Endothelial cell of umbilical vein (primary cell): ENCODE measurements around the gene KRT32. TPM values are rescaled to one million over a fixed set of nuclear protein-coding genes. Genes with fewer than 3 reads are reported as not detected.

ENCODE experiments used
- BruUV-seq: library from RNA; stranded (reverse); fragments of 400-500 nt; replicated peaks from 2 replicates; lab custom pipeline; 2021; lab: Mats Ljungman, UMichigan
- CTCF ChIA-PET: fragments of 300-600, 350-600 bp; sonication (Branson Sonifier 250); formaldehyde crosslinking; loops from one replicate; lab custom pipeline; 2021; ENCODE audit warnings: antibody characterized with exemption, inconsistent platforms; lab: Charles Lee
- POLR2A ChIA-PET: fragments of 300-600, 350-600 bp; sonication (Branson Sonifier 250); formaldehyde crosslinking; loops from one replicate; lab custom pipeline; 2021; ENCODE audit warnings: antibody characterized with exemption, inconsistent platforms; lab: Charles Lee
- DNase-seq: peaks from one replicate; pipeline ENCODE4 v3.0.0-alpha.2; 2011; ENCODE audit warnings: low read depth, low spot score
- FAIRE-seq: peaks from 2 replicates; lab custom pipeline; 2011; peaks lifted over from hg19 to GRCh38; lab: Jason Lieb, UNC
- H2AFZ ChIP-seq: 2 replicates; pipeline ENCODE4 v1.6.0; 2012; ENCODE audit warnings: low read depth, low read length, control low read depth, inconsistent platforms
- H3K27ac ChIP-seq: 2 replicates; pipeline ENCODE4 v1.5.1; 2011; ENCODE audit warnings: low read depth, mild to moderate bottlenecking, control low read depth, low read length, moderate library complexity; ENCODE audit not compliant: insufficient read depth
- H3K27me3 ChIP-seq, 2 experiments: 2 replicates each; pipeline versions ENCODE4 v1.6.0 to v1.6.1; 2011; ENCODE audit warnings: low read length in 2 of 2, mixed read lengths in 1 of 2; ENCODE audit not compliant: control insufficient read depth in 2 of 2, insufficient read depth in 2 of 2
- H3K36me3 ChIP-seq, 2 experiments: 2 replicates in 1 of 2; 3 replicates in 1 of 2; pipeline ENCODE4 v1.5.1; 2011; ENCODE audit warnings: low read length in 2 of 2, mild to moderate bottlenecking in 1 of 2, moderate library complexity in 1 of 2; ENCODE audit not compliant: control insufficient read depth in 2 of 2, insufficient read depth in 2 of 2; ENCODE audit errors: extremely low read depth in 1 of 2
- H3K4me1 ChIP-seq: 3 replicates; pipeline ENCODE4 v1.5.1; 2011; ENCODE audit warnings: mild to moderate bottlenecking, low read length; ENCODE audit not compliant: control insufficient read depth, insufficient read depth; ENCODE audit errors: extremely low read depth
- H3K4me2 ChIP-seq: 2 replicates; pipeline ENCODE4 v1.6.1; 2011; ENCODE audit warnings: low read length, control low read depth, mixed read lengths; ENCODE audit not compliant: insufficient read depth
- H3K4me3 ChIP-seq, 3 experiments: fragments of 200-600 bp in 1 of 3; sonication (generic), shearing (Covaris generic) in 1 of 3; replicated peaks in 1 of 3; 2 replicates each; pipeline ENCODE4 v1.5.1; 2011 to 2016; ENCODE audit warnings: control low read depth in 3 of 3, low read length in 3 of 3, mild to moderate bottlenecking in 2 of 3, inconsistent platforms in 1 of 3, low read depth in 1 of 3, moderate library complexity in 1 of 3; ENCODE audit not compliant: insufficient read depth in 1 of 3
- H3K79me2 ChIP-seq: 2 replicates; pipeline ENCODE4 v1.6.0; 2012; ENCODE audit warnings: low read length, inconsistent platforms; ENCODE audit not compliant: control insufficient read depth, insufficient read depth
- H3K9ac ChIP-seq: replicated peaks from 2 replicates; pipeline ENCODE3; 2011; ENCODE audit warnings: low read length, control low read depth; ENCODE audit not compliant: insufficient read depth; ENCODE audit errors: extremely low read depth
- H3K9me1 ChIP-seq: replicated peaks from 3 replicates; pipeline ENCODE4 v1.6.0; 2011; ENCODE audit warnings: mild to moderate bottlenecking, low read length; ENCODE audit not compliant: control insufficient read depth, insufficient read depth; ENCODE audit errors: extremely low read depth
- H3K9me3 ChIP-seq: replicated peaks from 2 replicates; pipeline ENCODE4 v1.5.1; 2012; ENCODE audit warnings: low read length, inconsistent platforms; ENCODE audit not compliant: control insufficient read depth, insufficient read depth
- H4K20me1 ChIP-seq: replicated peaks from 2 replicates; pipeline ENCODE3; 2011; ENCODE audit warnings: mild to moderate bottlenecking, low read length; ENCODE audit not compliant: control insufficient read depth, insufficient read depth; ENCODE audit errors: extremely low read depth
- EZH2 ChIP-seq: IDR thresholded peaks from 2 replicates; pipeline ENCODE4 v1.6.1; 2012; ENCODE audit warnings: borderline replicate concordance, low read depth, mild to moderate bottlenecking, moderate library complexity, low read length, inconsistent platforms; ENCODE audit not compliant: severe bottlenecking
- FOS ChIP-seq: IDR thresholded peaks from 2 replicates; pipeline ENCODE4 v1.6.1; 2011; ENCODE audit warnings: mild to moderate bottlenecking, low read length, moderate library complexity, borderline replicate concordance; ENCODE audit not compliant: insufficient read depth
- GATA2 ChIP-seq: IDR thresholded peaks from 2 replicates; pipeline ENCODE4 v1.7.0; 2011; ENCODE audit warnings: low read depth, mild to moderate bottlenecking, moderate library complexity, mixed read lengths, low read length; ENCODE audit not compliant: insufficient read length, insufficient read depth
- JUN ChIP-seq: IDR thresholded peaks from 2 replicates; pipeline ENCODE4 v1.6.1; 2011; ENCODE audit warnings: borderline replicate concordance, low read depth; ENCODE audit not compliant: insufficient read length, insufficient read depth
- MYC ChIP-seq: IDR thresholded peaks from one replicate; pipeline ENCODE4 v1.6.1; 2011; ENCODE audit warnings: mild to moderate bottlenecking, low read depth, low read length
- POLR2A ChIP-seq: IDR thresholded peaks from 2 replicates; pipeline ENCODE4 v1.6.1; 2012; ENCODE audit warnings: low read depth, mild to moderate bottlenecking, control low read depth, low read length
- POLR2AphosphoS5 ChIP-seq: IDR thresholded peaks from 2 replicates; pipeline ENCODE4 v1.6.1; 2012; ENCODE audit warnings: low read depth, mild to moderate bottlenecking, control low read depth, low read length, moderate library complexity; ENCODE audit not compliant: insufficient read depth
- dilution Hi-C: fragments of 300-500 bp; cut with MboI; formaldehyde crosslinking; loops from one replicate; pipeline ENCODE4 v1.15.0; 2019; ENCODE audit warnings: low sequenced_read_pairs; ENCODE audit not compliant: extremely low pct_ligation_motif_present
- intact Hi-C: fragments of 100-400 bp; cut with micrococcal nuclease; formaldehyde crosslinking; loops from one replicate; pipeline ENCODE4 v1.10.0; 2022
- polyA plus RNA-seq, 4 experiments: library from polyadenylated mRNA; depleted of rRNA in 3 of 4; stranded (reverse) in 3 of 4; unstranded in 1 of 4; fragments of >200 nt; gene quantifications; 2 replicates each; pipeline versions ENCODE4 v1.2.1 to v1.2.3, GENCODE V29; 2011 to 2012; ENCODE audit warnings: missing spikeins in 1 of 4
- total RNA-seq: library from RNA; stranded (reverse); gene quantifications from 2 replicates; pipeline ENCODE4 v1.2.3, GENCODE V29; 2021
- TF ChIP-seq, protein P1 (sequence below), 2 donors: IDR thresholded peaks; 1 replicate in 1 of 2; 2 replicates in 1 of 2; pipeline ENCODE4 v1.5.1; 2011; ENCODE audit warnings: low read length in 2 of 2, mild to moderate bottlenecking in 2 of 2, moderate library complexity in 2 of 2, control low read depth in 1 of 2, inconsistent platforms in 1 of 2, low read depth in 1 of 2; ENCODE audit not compliant: insufficient read depth in 1 of 2; ENCODE audit errors: extremely low read depth in 1 of 2
- TF ChIP-seq, protein P2 (sequence below): IDR thresholded peaks from 2 replicates; pipeline ENCODE4 v1.6.1; 2011; ENCODE audit not compliant: insufficient read depth, insufficient read length

Gene KRT32
- total and polyA plus RNA-seq, 2 donors (not counting 3 experiments of a cell fraction or from before 2014, with no cell fraction given): not detected

DNA sequence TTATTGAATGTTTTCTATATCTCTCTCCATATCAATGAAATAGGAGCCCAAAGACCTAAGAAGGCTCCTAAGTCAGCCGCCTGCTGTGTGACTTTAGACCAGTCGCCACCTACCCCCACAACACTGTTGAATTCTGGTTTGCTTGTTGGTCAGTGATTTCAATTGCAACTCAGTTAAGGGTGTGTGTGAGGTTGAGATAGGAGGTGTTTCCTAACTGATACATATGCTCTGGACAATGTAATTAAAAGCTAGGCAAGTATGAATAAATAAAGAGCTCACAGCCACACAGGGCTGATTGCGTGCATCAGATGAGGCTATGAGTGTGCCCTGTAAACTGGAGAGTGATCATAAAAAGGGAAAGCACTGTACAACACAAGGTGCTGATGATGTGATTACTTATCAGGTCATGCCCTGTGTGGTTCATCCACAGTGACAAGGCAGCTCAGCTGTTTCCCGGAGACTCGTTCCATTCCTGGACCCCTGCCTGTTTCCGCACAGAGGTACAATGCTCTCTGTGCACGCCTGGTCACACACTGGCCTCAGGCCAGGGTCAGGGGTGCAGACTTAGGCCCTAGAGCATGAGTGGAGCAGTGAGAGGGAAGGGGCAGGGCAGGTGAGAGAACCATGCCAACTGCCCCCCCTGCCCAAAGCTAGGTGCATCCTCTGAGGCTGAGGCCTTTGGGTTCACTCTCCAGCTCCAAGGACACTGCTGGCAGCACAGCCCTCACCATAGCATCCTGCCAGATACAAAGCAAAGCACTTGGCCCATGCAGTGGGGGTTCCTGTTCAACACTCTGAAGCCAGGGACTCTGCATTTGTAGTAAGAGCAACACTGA lies 17.0 kb upstream of the KRT32 start:
- Histone ChIP-seq H4K20me1 (no peaks in the 10 kb centered on the region), H3K27ac (no peak overlapping the region), H3K27me3 (no peaks in the 10 kb centered on the region), H3K4me1 (no peaks in the 10 kb centered on the region), H3K79me2 (no peaks in the 10 kb centered on the region), H3K9me1 (no peaks in the 10 kb centered on the region), H2AFZ (no peak overlapping the region), H3K9ac (no peak overlapping the region), H3K9me3 (no peaks in the 10 kb centered on the region), H3K36me3 (no peaks in the 10 kb centered on the region), H3K4me3 (no peak overlapping the region), H3K4me2 (no peak overlapping the region)
- TF ChIP-seq POLR2A (no peak), GATA2 (no peak), JUN (no peak), POLR2AphosphoS5 (no peak), FOS (no peak), MYC (no peak), EZH2 (no peak)
- TF ChIP-seq, protein P1, sequence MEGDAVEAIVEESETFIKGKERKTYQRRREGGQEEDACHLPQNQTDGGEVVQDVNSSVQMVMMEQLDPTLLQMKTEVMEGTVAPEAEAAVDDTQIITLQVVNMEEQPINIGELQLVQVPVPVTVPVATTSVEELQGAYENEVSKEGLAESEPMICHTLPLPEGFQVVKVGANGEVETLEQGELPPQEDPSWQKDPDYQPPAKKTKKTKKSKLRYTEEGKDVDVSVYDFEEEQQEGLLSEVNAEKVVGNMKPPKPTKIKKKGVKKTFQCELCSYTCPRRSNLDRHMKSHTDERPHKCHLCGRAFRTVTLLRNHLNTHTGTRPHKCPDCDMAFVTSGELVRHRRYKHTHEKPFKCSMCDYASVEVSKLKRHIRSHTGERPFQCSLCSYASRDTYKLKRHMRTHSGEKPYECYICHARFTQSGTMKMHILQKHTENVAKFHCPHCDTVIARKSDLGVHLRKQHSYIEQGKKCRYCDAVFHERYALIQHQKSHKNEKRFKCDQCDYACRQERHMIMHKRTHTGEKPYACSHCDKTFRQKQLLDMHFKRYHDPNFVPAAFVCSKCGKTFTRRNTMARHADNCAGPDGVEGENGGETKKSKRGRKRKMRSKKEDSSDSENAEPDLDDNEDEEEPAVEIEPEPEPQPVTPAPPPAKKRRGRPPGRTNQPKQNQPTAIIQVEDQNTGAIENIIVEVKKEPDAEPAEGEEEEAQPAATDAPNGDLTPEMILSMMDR (IDR thresholded peaks at IDR 0.05; ENCODE audit: extremely low read depth in 1 of 2, insufficient read depth in 1 of 2, low read depth in 1 of 2, low read length in 2 of 2): no peak
- TF ChIP-seq, protein P2, sequence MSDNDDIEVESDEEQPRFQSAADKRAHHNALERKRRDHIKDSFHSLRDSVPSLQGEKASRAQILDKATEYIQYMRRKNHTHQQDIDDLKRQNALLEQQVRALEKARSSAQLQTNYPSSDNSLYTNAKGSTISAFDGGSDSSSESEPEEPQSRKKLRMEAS: no peak
- FAIRE-seq (no peak), DNase-seq (no peak)
- dilution Hi-C loops: no loop called here
- CTCF ChIA-PET: interaction anchor here (0.8 to 22.3 kb wide), 5 partner anchors 12 to 181 kb away, joined by 3 to 350 read pairs (median 6); no protein-coding TSS in a partner anchor
- BruUV-seq: no TSS peak
- POLR2A ChIA-PET: no interaction called here
- intact Hi-C loops: no loop called here
